HG02973 (cell line): Measurements from ENCODE around the gene ZFP3.
"Not testable (repeated sequence)": the region's sequence is repeated elsewhere in the genome, so short reads cannot be mapped to it uniquely, and the experiment has no call there.

Experiments used
- ATAC-seq: cut with Tn5 transposase; IDR thresholded peaks from one replicate; pipeline ENCODE4 v1.9.1; 2021; ENCODE audit warnings: moderate library complexity; ENCODE audit not compliant: unreplicated experiment

ZFP3 gene

GRCh38 chr17:5077275-5077674, 992 bp upstream of the ZFP3 start:
- ATAC-seq, result not testable (repeated sequence)

GRCh38 chr17:5077781-5078105, 524 bp upstream of the ZFP3 start:
- no peak for ATAC-seq

- no peak for ATAC-seq
Measured at GRCh38 chr17:5080591-5080990, 2.3 kb downstream of the ZFP3 start.

GRCh38 chr17:5092218-5093010, 14.1 kb downstream of the ZFP3 start:
- no peak for ATAC-seq

- ATAC-seq, result no peak
Measured at GRCh38 chr17:5096731-5097100, 18.4 kb downstream of the ZFP3 start.

GRCh38 chr17:5097101-5097834, 19.0 kb downstream of the ZFP3 start:
- ATAC-seq, result no peak

- ATAC-seq, result no peak
Measured at GRCh38 chr17:5099271-5099670, 21.0 kb downstream of the ZFP3 start.

GRCh38 chr17:5100832-5101231, 22.6 kb downstream of the ZFP3 start:
- no peak for ATAC-seq

GRCh38 chr17:5110816-5111215, 32.5 kb downstream of the ZFP3 start:
- ATAC-seq, result no peak

- ATAC-seq, result peak; percentile 71
Measured at GRCh38 chr17:5111402-5112204, 33.3 kb downstream of the ZFP3 start, which contains the start of gene ZNF232. ZNF232 (minus strand) TSS chr17:5111878; CDS start chr17:5111822, 56 bp downstream.

GRCh38 chr17:5115673-5116651, 37.7 kb downstream of the ZFP3 start, which contains the start of gene USP6:
USP6 (plus strand) TSS chr17:5116032; CDS start chr17:5130368, 14,336 bp downstream.
- ATAC-seq, result no peak

- ATAC-seq, result no peak
Measured at GRCh38 chr17:5118219-5118618, 40.0 kb downstream of the ZFP3 start.

GRCh38 chr17:5120036-5120435, 41.8 kb downstream of the ZFP3 start:
- ATAC-seq, result no peak

GRCh38 chr17:5120436-5121185, 42.3 kb downstream of the ZFP3 start:
- not testable (repeated sequence) for ATAC-seq

- no peak for ATAC-seq
Measured at GRCh38 chr17:5121186-5121841, 43.0 kb downstream of the ZFP3 start.

GRCh38 chr17:5122056-5122455, 43.8 kb downstream of the ZFP3 start:
- not testable (repeated sequence) for ATAC-seq

GRCh38 chr17:5122586-5123342, 44.5 kb downstream of the ZFP3 start:
- ATAC-seq, result no peak
